ENCODE data around the gene CUEDC1.
A peak's percentile ranks its signal among the peaks of the same experiment; 100 is the strongest.

The CUEDC1 gene

GRCh38 chr17:57914273-57915142 lies 40.7 kb downstream of the CUEDC1 start:
- no peak for DNase-seq

- DNase-seq: no peak
Measured at GRCh38 chr17:57913575-57914272, 41.5 kb downstream of the CUEDC1 start.

- peak; percentile 97 for DNase-seq
Measured at GRCh38 chr17:57911834-57912673, 43.2 kb downstream of the CUEDC1 start.

GRCh38 chr17:57910462-57911420 lies 44.5 kb downstream of the CUEDC1 start:
- no peak for DNase-seq

GRCh38 chr17:57909551-57909950 lies 45.7 kb downstream of the CUEDC1 start:
- DNase-seq: no peak

GRCh38 chr17:57908278-57908677 lies 46.9 kb downstream of the CUEDC1 start:
- DNase-seq: no peak

- no peak for DNase-seq
Measured at GRCh38 chr17:57906910-57907309, 48.3 kb downstream of the CUEDC1 start.

- DNase-seq: no peak
Measured at GRCh38 chr17:57905875-57906455, 49.2 kb downstream of the CUEDC1 start.

GRCh38 chr17:57903961-57904360 lies 51.3 kb downstream of the CUEDC1 start:
- DNase-seq: no peak

- peak; percentile 49 for DNase-seq
Measured at GRCh38 chr17:57902800-57903759, 52.1 kb downstream of the CUEDC1 start.

- DNase-seq: no peak
Measured at GRCh38 chr17:57902117-57902799, 53.0 kb downstream of the CUEDC1 start.

- DNase-seq: peak; percentile 97
Measured at GRCh38 chr17:57900991-57901743, 54.0 kb downstream of the CUEDC1 start.

GRCh38 chr17:57899822-57900221 lies 55.4 kb downstream of the CUEDC1 start:
- DNase-seq: no peak

- DNase-seq: no peak
Measured at GRCh38 chr17:57899391-57899790, 55.8 kb downstream of the CUEDC1 start.

GRCh38 chr17:57898487-57899311 lies 56.5 kb downstream of the CUEDC1 start:
- no peak for DNase-seq

- no peak for DNase-seq
Measured at GRCh38 chr17:57895382-57896060, 59.7 kb downstream of the CUEDC1 start.

- DNase-seq: no peak
Measured at GRCh38 chr17:57894848-57895247, 60.4 kb downstream of the CUEDC1 start.
